Measurements from ENCODE around the gene SMIM32.

GRCh38 chr5:136235321-136235720, 42.4 kb upstream of the SMIM32 start:
- TF ChIP-seq, protein P1, sequence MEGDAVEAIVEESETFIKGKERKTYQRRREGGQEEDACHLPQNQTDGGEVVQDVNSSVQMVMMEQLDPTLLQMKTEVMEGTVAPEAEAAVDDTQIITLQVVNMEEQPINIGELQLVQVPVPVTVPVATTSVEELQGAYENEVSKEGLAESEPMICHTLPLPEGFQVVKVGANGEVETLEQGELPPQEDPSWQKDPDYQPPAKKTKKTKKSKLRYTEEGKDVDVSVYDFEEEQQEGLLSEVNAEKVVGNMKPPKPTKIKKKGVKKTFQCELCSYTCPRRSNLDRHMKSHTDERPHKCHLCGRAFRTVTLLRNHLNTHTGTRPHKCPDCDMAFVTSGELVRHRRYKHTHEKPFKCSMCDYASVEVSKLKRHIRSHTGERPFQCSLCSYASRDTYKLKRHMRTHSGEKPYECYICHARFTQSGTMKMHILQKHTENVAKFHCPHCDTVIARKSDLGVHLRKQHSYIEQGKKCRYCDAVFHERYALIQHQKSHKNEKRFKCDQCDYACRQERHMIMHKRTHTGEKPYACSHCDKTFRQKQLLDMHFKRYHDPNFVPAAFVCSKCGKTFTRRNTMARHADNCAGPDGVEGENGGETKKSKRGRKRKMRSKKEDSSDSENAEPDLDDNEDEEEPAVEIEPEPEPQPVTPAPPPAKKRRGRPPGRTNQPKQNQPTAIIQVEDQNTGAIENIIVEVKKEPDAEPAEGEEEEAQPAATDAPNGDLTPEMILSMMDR (IDR thresholded peaks at IDR 0.05), result no peak
- no peak for TF ChIP-seq POLR2A (IDR thresholded peaks at IDR 0.05)
- no peak for TF ChIP-seq EP300 (IDR thresholded peaks at IDR 0.05)
- no peak for TF ChIP-seq POLR2AphosphoS5 (IDR thresholded peaks at IDR 0.05)
